Prostate gland (tissue), 2 donors: ENCODE measurements around the gene TMEM232. TPM values are rescaled to one million over a fixed set of nuclear protein-coding genes. Genes with fewer than 3 reads are reported as not detected.

Experiments
- DNase-seq: peaks from one replicate; pipeline ENCODE4 v3.0.0-alpha.2; 2019; ENCODE audit warnings: low spot score
- H3K27ac ChIP-seq, 2 donors: fragments of 200-600 bp; sonication (generic); 2 replicates each; pipeline ENCODE4 v1.5.1; 2017 to 2019
- H3K27me3 ChIP-seq: fragments of 200-600 bp; sonication (generic); replicated peaks from 2 replicates; pipeline ENCODE4 v1.5.1; 2019; ENCODE audit not compliant: insufficient read depth
- H3K36me3 ChIP-seq, 2 donors: fragments of 200-600 bp; sonication (generic); 1 replicate in 1 of 2; 2 replicates in 1 of 2; pipeline versions ENCODE4 v1.5.1 to v1.8.1; 2017 to 2019
- H3K4me1 ChIP-seq: fragments of 200-600 bp; sonication (generic); replicated peaks from 2 replicates; pipeline ENCODE4 v1.5.1; 2019
- H3K4me3 ChIP-seq, 2 donors: fragments of 200-600 bp; sonication (generic); 2 replicates each; pipeline ENCODE4 v1.5.1; 2017 to 2019
- H3K9me3 ChIP-seq: fragments of 200-600 bp; sonication (generic); 2 replicates; pipeline ENCODE4 v1.5.1; 2017
- POLR2A ChIP-seq: fragments of 450-650 bp; IDR thresholded peaks from one replicate; pipeline ENCODE4 v1.6.1; 2016; ENCODE audit warnings: antibody characterized with exemption, mild to moderate bottlenecking
- POLR2AphosphoS5 ChIP-seq: sonication (generic); formaldehyde crosslinking; IDR thresholded peaks from one replicate; pipeline ENCODE4 v1.6.1; 2017; ENCODE audit warnings: antibody characterized with exemption
- WGBS: methylation state at CpG from one replicate; pipeline ENCODE4 v1.1.5; 2018; 5-methylcytosine and 5-hydroxymethylcytosine counted together
- intact Hi-C: fragments of 100-400 bp; cut with DNase I; formaldehyde crosslinking; loops from one replicate; pipeline ENCODE4 v1.14.2; 2022
- total RNA-seq, 2 donors: library from RNA; depleted of rRNA; stranded (reverse); fragments of >200 nt; gene quantifications; one replicate each; pipeline ENCODE4 v1.1.0, GENCODE V29; 2016
- TF ChIP-seq, protein P1 (sequence below), 4 experiments: fragments of 200-600 bp in 2 of 4; fragments of 450-650 bp in 2 of 4; sonication (generic) in 2 of 4; IDR thresholded peaks; 1 replicate in 3 of 4; 2 replicates in 1 of 4; pipeline ENCODE4 v1.5.1; 2016 to 2019; ENCODE audit warnings: antibody characterized with exemption in 4 of 4, mild to moderate bottlenecking in 2 of 4, moderate library complexity in 2 of 4

The TMEM232 gene
- total RNA-seq, 2 donors from 2014 or later: 5.1 to 11.3 TPM

DNA sequence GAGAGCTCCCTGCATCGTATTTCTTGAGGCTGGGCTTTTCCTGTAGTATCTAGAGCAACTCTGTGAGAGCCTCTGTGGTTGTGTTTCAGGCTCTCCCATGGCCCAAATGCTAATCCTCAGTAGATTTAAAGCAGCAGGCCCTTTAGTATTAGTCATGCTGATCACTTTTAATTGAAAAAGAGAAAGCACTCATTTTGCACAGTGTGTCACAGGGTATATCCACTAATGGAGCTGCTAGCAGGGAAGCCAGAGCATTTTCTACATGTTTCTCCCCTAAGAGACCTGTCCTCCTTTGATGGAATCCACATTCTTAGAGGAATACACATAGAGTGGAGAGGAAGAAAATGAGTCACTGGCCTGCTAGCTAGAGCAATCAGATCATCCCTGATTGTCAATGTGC is 348.5 kb downstream of the TMEM232 start:
- H3K4me3 ChIP-seq: no peak overlapping the region
- H3K4me1 ChIP-seq: no peaks in the 10 kb centered on the region
- H3K27ac ChIP-seq: no peak overlapping the region
- no peaks in the 10 kb centered on the region for H3K9me3 ChIP-seq
- H3K36me3 ChIP-seq: no peaks in the 10 kb centered on the region
- H3K27me3 ChIP-seq: no peaks in the 10 kb centered on the region
- TF ChIP-seq POLR2AphosphoS5 (no peak), POLR2A (no peak)
- TF ChIP-seq, protein P1, sequence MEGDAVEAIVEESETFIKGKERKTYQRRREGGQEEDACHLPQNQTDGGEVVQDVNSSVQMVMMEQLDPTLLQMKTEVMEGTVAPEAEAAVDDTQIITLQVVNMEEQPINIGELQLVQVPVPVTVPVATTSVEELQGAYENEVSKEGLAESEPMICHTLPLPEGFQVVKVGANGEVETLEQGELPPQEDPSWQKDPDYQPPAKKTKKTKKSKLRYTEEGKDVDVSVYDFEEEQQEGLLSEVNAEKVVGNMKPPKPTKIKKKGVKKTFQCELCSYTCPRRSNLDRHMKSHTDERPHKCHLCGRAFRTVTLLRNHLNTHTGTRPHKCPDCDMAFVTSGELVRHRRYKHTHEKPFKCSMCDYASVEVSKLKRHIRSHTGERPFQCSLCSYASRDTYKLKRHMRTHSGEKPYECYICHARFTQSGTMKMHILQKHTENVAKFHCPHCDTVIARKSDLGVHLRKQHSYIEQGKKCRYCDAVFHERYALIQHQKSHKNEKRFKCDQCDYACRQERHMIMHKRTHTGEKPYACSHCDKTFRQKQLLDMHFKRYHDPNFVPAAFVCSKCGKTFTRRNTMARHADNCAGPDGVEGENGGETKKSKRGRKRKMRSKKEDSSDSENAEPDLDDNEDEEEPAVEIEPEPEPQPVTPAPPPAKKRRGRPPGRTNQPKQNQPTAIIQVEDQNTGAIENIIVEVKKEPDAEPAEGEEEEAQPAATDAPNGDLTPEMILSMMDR (IDR thresholded peaks at IDR 0.05): no peak
- WGBS: 59% methylated on average over 1 of the region's 1 CpG
- no peak for DNase-seq
- intact Hi-C loops: no loop called here

DNA sequence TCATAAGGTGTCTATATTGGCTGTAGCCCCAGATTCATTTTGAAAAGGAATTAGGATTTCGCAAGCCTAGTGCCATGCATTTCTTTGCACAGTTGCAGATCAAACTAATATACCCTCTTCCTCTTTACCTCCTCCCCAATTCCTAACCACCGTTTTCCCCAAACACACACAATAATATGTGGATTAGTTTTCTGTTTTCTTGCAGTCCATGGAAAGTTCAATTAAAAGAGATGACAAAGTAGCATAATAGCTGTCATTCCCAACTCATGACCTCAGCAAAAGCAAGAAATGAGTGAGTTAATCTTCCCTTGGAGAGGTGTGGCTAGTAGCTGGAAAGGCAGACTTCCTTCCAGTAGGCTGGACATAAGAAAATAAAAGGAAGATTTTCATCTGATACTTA is 349.1 kb downstream of the TMEM232 start:
- Histone ChIP-seq H3K27me3 (no peaks in the 10 kb centered on the region), H3K36me3 (no peaks in the 10 kb centered on the region), H3K9me3 (no peaks in the 10 kb centered on the region), H3K4me3 (no peak overlapping the region), H3K27ac (no peak overlapping the region), H3K4me1 (no peaks in the 10 kb centered on the region)
- 68% methylated on average over 2 of the region's 2 CpGs for WGBS
- TF ChIP-seq POLR2AphosphoS5 (no peak), POLR2A (no peak)
- TF ChIP-seq, protein P1 (IDR thresholded peaks at IDR 0.05): no peak
- intact Hi-C loops: no loop called here
- DNase-seq: no peak

DNA sequence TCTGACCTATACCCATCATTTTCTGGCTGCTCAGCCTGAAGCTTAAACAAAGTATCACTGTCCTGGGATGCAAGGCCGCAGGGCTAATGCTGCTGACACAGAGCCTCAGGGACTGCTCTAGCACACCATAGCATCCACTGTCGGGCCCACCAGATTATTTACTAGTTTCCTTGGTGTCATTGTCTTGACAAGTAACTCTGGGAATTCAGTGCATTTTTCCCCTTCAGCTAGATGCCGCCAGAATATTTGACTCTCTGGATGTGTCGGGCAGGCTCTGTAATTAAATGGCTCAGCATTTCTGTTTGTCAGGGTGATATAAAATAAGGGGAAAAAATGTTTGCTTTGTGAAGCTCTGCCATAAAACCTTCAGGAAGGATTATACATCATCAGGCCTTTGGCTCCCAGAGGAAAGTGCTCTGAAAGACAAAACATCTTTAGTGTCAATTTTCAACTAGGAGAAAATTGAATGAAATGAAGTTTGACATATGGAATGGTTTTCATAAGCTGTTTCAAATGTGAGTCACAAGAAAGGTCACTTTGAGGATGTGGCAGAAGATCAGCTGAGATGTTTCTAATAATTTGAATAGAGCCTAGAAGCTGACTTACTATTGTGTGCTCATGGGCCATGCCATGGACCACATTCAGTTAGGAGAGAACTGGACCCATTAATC is 350.1 kb downstream of the TMEM232 start:
- H3K9me3 ChIP-seq: no peaks in the 10 kb centered on the region
- H3K36me3 ChIP-seq: no peaks in the 10 kb centered on the region
- no peak for TF ChIP-seq POLR2A
- TF ChIP-seq, protein P1 (IDR thresholded peaks at IDR 0.05): no peak
- TF ChIP-seq POLR2AphosphoS5: no peak
- DNase-seq: no peak
- 28% methylated on average over 4 of the region's 4 CpGs for WGBS
- H3K4me3 ChIP-seq: no peak overlapping the region
- H3K4me1 ChIP-seq: no peaks in the 10 kb centered on the region
- intact Hi-C loops: no loop called here
- H3K27ac ChIP-seq: no peak overlapping the region
- no peaks in the 10 kb centered on the region for H3K27me3 ChIP-seq

DNA sequence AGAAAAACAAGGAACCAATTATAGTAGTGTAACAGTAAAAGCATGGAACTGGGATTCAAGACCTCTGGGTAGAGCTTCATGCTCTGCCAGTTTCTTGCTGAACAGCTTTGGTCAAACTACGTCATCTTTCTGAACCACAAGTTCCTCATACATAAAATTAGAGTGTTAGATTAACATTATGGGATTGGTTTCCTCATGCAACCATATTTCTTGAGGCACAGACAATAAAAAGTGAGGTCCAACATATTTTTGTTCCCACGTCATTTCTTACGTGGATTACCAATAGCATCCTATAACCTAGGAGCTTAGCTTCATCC is 354.8 kb downstream of the TMEM232 start:
- DNase-seq: no peak
- H3K27ac ChIP-seq: no peak overlapping the region
- no peaks in the 10 kb centered on the region for H3K36me3 ChIP-seq
- intact Hi-C loops: no loop called here
- H3K27me3 ChIP-seq: no peaks in the 10 kb centered on the region
- TF ChIP-seq, protein P1 (IDR thresholded peaks at IDR 0.05): no peak
- no peak for TF ChIP-seq POLR2AphosphoS5
- no peak for TF ChIP-seq POLR2A
- H3K4me1 ChIP-seq: no peaks in the 10 kb centered on the region
- H3K4me3 ChIP-seq: no peak overlapping the region
- H3K9me3 ChIP-seq: no peaks in the 10 kb centered on the region
- WGBS: 87% methylated on average over 3 of the region's 3 CpGs

DNA sequence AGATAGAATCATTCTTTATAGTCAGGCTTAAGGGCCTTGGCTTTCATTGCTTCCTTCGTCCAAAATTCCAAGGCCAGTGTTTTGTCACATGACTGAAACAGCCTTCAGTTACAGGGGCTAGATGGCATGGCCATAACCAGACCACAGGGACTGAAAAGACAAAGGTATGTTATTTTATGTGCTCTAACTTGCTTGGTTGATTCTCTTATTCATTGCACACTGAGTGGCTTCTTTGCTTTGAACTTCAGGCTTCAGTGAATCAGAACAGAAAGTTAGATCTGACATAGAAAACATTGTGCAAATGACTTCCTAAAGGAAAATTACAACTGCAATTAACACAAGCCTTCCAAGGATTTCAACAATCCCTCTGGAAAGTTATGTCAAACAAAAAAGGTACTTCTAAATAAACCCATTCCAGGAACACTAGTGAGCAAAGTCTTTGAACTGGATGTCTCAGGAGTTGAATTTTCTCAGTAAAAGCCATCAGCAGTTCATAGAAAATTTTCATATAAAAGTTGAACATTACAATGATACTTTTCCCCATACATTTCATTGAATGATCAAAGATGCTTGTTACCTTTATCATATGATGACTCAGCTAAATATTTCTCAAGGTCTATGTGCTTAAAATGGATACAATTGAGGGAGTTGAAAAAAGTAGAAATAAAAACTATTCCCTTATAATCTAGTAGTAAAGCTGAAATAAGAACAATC is 355.3 kb downstream of the TMEM232 start:
- WGBS: 31% methylated on average over 1 of the region's 1 CpG
- no peak overlapping the region for H3K27ac ChIP-seq
- no peaks in the 10 kb centered on the region for H3K9me3 ChIP-seq
- no peak overlapping the region for H3K4me3 ChIP-seq
- no peaks in the 10 kb centered on the region for H3K27me3 ChIP-seq
- no peaks in the 10 kb centered on the region for H3K36me3 ChIP-seq
- intact Hi-C loops: no loop called here
- H3K4me1 ChIP-seq: no peaks in the 10 kb centered on the region
- no peak for DNase-seq
- TF ChIP-seq, protein P1 (IDR thresholded peaks at IDR 0.05): no peak
- no peak for TF ChIP-seq POLR2A
- no peak for TF ChIP-seq POLR2AphosphoS5
